CD4-positive, alpha-beta T cell treated with Interleukin-17A for 4 hours (primary cell): Measurements from ENCODE around the gene DNAJB6.
A peak's percentile ranks its signal among the peaks of the same experiment; 100 is the strongest.

Experiments
- DNase-seq: peaks from one replicate; pipeline ENCODE4 v3.0.0-alpha.2; 2020; ENCODE audit warnings: mixed read lengths

Gene DNAJB6

GRCh38 chr7:157410831-157411556 is 74.2 kb downstream of the DNAJB6 start:
- no peak for DNase-seq

GRCh38 chr7:157411580-157411979 is 74.8 kb downstream of the DNAJB6 start:
- peak; percentile 48 for DNase-seq

- DNase-seq: peak; percentile 52
Measured at GRCh38 chr7:157412021-157412443, 75.2 kb downstream of the DNAJB6 start.

GRCh38 chr7:157412491-157413180 is 75.8 kb downstream of the DNAJB6 start:
- no peak for DNase-seq

- no peak for DNase-seq
Measured at GRCh38 chr7:157413881-157414701, 77.3 kb downstream of the DNAJB6 start.

GRCh38 chr7:157414702-157415096 is 77.9 kb downstream of the DNAJB6 start:
- DNase-seq: no peak

GRCh38 chr7:157415486-157415885 is 78.7 kb downstream of the DNAJB6 start:
- no peak for DNase-seq

- DNase-seq: no peak
Measured at GRCh38 chr7:157416011-157416410, 79.2 kb downstream of the DNAJB6 start.

- no peak for DNase-seq
Measured at GRCh38 chr7:157418204-157419034, 81.6 kb downstream of the DNAJB6 start.

GRCh38 chr7:157419035-157419293 is 82.2 kb downstream of the DNAJB6 start:
- no peak for DNase-seq

- no peak for DNase-seq
Measured at GRCh38 chr7:157422279-157422678, 85.5 kb downstream of the DNAJB6 start.

- DNase-seq: no peak
Measured at GRCh38 chr7:157423348-157423747, 86.5 kb downstream of the DNAJB6 start.

- no peak for DNase-seq
Measured at GRCh38 chr7:157423886-157424565, 87.2 kb downstream of the DNAJB6 start.

GRCh38 chr7:157425137-157425731 is 88.4 kb downstream of the DNAJB6 start:
- no peak for DNase-seq

GRCh38 chr7:157425761-157426160 is 89.0 kb downstream of the DNAJB6 start:
- no peak for DNase-seq

- no peak for DNase-seq
Measured at GRCh38 chr7:157426463-157427301, 89.9 kb downstream of the DNAJB6 start.

GRCh38 chr7:157427811-157428553 is 91.2 kb downstream of the DNAJB6 start:
- no peak for DNase-seq

GRCh38 chr7:157428554-157428945 is 91.7 kb downstream of the DNAJB6 start:
- DNase-seq: no peak

- DNase-seq: no peak
Measured at GRCh38 chr7:157429001-157429679, 92.3 kb downstream of the DNAJB6 start.
